Heart left ventricle (tissue), 16 donors: Measurements from ENCODE around the gene TMIE. TPM values are rescaled to one million over a fixed set of nuclear protein-coding genes. Genes with fewer than 3 reads are reported as not detected.

Experiments
- ATAC-seq, 4 donors: fragments of 200-7000 bp; cut with Tn5 transposase; one replicate each; pipeline ENCODE4 v1.9.1; 2020 to 2022; ENCODE audit warnings: moderate library complexity in 4 of 4, mild to moderate bottlenecking in 3 of 4, moderate number of reproducible peaks in 1 of 4
- DNase-seq, 5 donors: peaks; one replicate each; pipeline ENCODE4 v3.0.0-alpha.2; 2020
- H3K27ac ChIP-seq, 12 donors: fragments of 200-600 bp; sonication (generic) in 4 of 12; one replicate each; pipeline versions ENCODE4 v1.5.0 to v1.8.0; 2016 to 2022; ENCODE audit warnings: mild to moderate bottlenecking in 2 of 12
- H3K27me3 ChIP-seq, 9 donors: fragments of 200-600 bp; sonication (generic) in 2 of 9; one replicate each; pipeline versions ENCODE4 v1.5.1 to v1.8.0; 2016 to 2022; ENCODE audit warnings: mild to moderate bottlenecking in 3 of 9
- H3K36me3 ChIP-seq, 9 donors: fragments of 200-600 bp; sonication (generic) in 2 of 9; one replicate each; pipeline versions ENCODE4 v1.5.0 to v1.8.0; 2018 to 2022; ENCODE audit warnings: mild to moderate bottlenecking in 2 of 9
- H3K4me1 ChIP-seq, 12 donors: fragments of 200-600 bp; sonication (generic) in 4 of 12; one replicate each; pipeline versions ENCODE4 v1.5.0 to v1.8.0; 2016 to 2022; ENCODE audit warnings: mild to moderate bottlenecking in 3 of 12
- H3K4me3 ChIP-seq, 12 donors: fragments of 200-600 bp; sonication (generic) in 4 of 12; one replicate each; pipeline versions ENCODE4 v1.5.0 to v1.8.0; 2017 to 2022; ENCODE audit warnings: mild to moderate bottlenecking in 9 of 12, moderate library complexity in 4 of 12
- H3K9me3 ChIP-seq, 12 donors: fragments of 200-600 bp; sonication (generic) in 4 of 12; one replicate each; pipeline versions ENCODE4 v1.5.0 to v1.8.0; 2016 to 2022; ENCODE audit warnings: mild to moderate bottlenecking in 1 of 12
- POLR2A ChIP-seq, 2 donors: fragments of 450-650 bp; IDR thresholded peaks; one replicate each; pipeline ENCODE4 v1.6.1; 2017; ENCODE audit warnings: antibody characterized with exemption in 2 of 2, mild to moderate bottlenecking in 2 of 2, moderate library complexity in 2 of 2
- WGBS, 4 donors: extraction: QIAGEN DNeasy Blood & Tissue Kit in 2 of 4; methylation state at CpG; one replicate each; pipeline versions ENCODE4 v1.1.5 to v1.1.7; 2013 to 2018; 5-methylcytosine and 5-hydroxymethylcytosine counted together
- intact Hi-C, 10 donors: fragments of 100-400 bp; cut with DNase I; formaldehyde crosslinking; loops; one replicate each; pipeline versions ENCODE4 v1.11.1 to v1.14.2; 2022
- polyA plus RNA-seq, 2 donors: library from polyadenylated mRNA; stranded (reverse); fragments of 200-250 nt; gene quantifications; one replicate each; pipeline ENCODE4 v1.2.3, GENCODE V29; 2013
- total RNA-seq, 9 donors: library from RNA; depleted of rRNA in 2 of 9; stranded (reverse); fragments of >200 nt in 2 of 9; fragmentation: NEBNext Ultra II Directional in 3 of 9; extraction: Animal tissue kit (Norgen Biotek cat#: 25700) in 3 of 9; gene quantifications; one replicate each; pipeline versions ENCODE4 v1.1.0 to v1.2.4, GENCODE V29; 2016 to 2023
- TF ChIP-seq, protein P1 (sequence below), 12 donors: fragments of 200-600 bp; sonication (generic) in 4 of 12; IDR thresholded peaks; one replicate each; pipeline versions ENCODE4 v1.5.0 to v1.8.0; 2018 to 2022; ENCODE audit warnings: antibody characterized with exemption in 12 of 12, mild to moderate bottlenecking in 5 of 12
- donor health status: ischemic (EF 13 %, LVEDD 7.1; RV severe dilation, severe dysfunction).
- donor health status: healthy with polysubstance abuse.
- donor health status: DM: no; HTN: yes; CAD: no.
- donor health status: DM: no; HTN: no; CAD: no.
- donor health status: ischemic (EF 25% LVEDD 6.9; RV normal size, moderate dysfunction).
- donor health status: ischemic (EF 25% LVEDD 5.7; RV mildly dilated, moderate dysfunction).
- donor health status: healthy.
- donor health status: DM: yes; HTN: yes; CAD: no.
- donor health status: ischemic (EF 35%, LVEDD 5.7; RV mildly dilated, moderate dysfunction).
- donor health status: nonischemic (EF 11% LVEDD 7.7; RV severe dilation, severe dysfunction).
- donor health status: DM: yes; HTN: yes; CAD: no.
- donor health status: PGD.
- donor health status: ischemic (EF 29% LVEDD 5.4; RV normal size, mild dysfunction).
- donor health status: nonischemic (EF 23%, LVEDD 6.1; RV moderate dilation, normal function).

TMIE gene
- total and polyA plus RNA-seq, 11 donors = 0.46 to 0.95 (median 0.61) TPM; not detected in 1

DNA sequence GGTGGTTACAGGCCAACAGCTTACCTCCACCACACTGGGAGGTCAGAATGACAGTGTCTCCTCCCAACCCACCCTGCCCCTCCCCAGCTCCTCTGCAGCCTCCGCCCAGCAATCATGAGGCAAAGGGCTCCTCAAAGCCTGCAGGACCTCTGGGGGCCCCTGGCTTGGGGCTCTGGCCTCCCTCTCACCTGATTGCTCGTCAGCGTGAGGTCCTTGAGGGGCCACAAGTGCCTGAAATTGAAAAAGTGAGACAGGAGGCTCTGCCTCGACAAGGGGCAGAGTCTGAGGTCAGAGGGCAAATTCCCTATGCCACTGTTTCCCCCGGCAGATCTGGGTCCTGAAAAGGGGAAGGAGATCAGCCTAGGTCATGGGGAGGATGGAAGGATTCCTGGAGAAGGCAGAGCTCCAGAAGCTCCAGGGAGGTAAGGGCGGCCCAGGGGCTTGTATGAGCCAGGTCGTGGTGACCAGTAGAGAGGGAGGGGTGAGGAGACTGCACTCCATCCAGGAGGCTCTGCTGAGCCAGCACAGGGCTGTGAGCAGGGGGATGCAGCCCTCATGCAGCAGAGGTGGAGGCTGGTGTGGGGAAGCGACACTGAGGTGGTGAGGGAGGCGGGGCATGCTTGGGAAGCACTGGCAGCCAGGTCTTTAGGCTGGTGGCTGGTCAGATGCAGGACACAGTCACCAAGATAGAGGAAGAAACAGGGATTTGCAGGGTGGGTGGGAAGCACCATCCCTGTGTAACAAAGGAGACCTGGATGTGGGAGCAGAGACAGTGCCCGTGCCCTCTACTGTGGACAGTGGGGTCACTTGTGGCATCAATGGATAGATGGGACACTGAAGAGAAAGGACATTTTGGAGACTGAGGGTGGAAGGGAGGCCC lies 27.8 kb upstream of the TMIE start:
- peak in 3 of 5 donors; percentile 16 to 37 (median 18) for DNase-seq

DNA sequence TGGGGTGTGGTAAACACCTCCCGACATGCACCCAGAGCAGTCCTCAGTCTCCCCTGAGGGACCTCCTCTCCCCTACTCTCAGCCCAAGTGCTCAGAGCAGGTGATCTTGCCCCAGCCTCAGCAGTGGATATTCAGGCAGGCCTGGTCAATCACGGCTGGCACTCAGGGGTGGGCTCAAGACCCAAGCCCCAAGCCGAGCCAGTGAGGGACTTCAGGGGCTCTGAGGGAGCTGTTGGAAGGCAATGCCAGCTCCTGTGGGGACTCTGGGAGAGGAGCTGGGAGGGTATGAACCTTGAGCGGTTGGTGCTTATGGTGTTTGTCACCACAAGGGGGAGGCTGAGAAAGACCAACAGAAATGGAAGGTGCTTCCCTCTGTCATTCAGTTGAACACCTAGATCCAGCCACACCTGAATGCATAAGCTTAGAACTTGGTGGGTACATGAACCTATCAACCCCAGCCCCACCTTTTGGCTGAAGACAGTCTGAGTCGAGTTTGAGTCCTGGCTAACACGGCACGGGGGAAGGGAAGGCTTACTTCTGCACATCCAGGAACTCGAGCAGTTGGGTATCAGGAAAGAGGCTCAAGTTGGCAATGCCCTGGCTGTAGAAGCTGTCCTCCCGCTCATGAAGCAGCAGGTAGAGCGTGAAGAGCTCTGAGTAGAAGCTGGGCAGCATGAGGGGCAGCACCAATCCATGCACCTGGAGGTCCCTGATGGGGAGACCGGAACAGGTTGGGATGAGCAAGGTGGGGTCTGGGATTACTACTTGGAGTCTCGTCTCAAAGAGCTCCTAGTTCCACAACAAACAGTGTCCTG lies 27.0 kb upstream of the TMIE start:
- H3K36me3 ChIP-seq = peaks cover 0 to 80% (median 39%) of the 10 kb centered on the region in 9 donors
- H3K4me3 ChIP-seq = no peak overlapping the region
- no peaks in the 10 kb centered on the region for H3K27me3 ChIP-seq
- H3K4me1 ChIP-seq = peaks cover 0 to 22% (median 9%) of the 10 kb centered on the region in 12 donors
- no peak overlapping the region for H3K27ac ChIP-seq
- DNase-seq (peak in 3 of 5 donors; percentile 9 to 26 (median 18)), ATAC-seq (no peak)
- TF ChIP-seq POLR2A (IDR thresholded peaks at IDR 0.05) = no peak
- TF ChIP-seq, protein P1, sequence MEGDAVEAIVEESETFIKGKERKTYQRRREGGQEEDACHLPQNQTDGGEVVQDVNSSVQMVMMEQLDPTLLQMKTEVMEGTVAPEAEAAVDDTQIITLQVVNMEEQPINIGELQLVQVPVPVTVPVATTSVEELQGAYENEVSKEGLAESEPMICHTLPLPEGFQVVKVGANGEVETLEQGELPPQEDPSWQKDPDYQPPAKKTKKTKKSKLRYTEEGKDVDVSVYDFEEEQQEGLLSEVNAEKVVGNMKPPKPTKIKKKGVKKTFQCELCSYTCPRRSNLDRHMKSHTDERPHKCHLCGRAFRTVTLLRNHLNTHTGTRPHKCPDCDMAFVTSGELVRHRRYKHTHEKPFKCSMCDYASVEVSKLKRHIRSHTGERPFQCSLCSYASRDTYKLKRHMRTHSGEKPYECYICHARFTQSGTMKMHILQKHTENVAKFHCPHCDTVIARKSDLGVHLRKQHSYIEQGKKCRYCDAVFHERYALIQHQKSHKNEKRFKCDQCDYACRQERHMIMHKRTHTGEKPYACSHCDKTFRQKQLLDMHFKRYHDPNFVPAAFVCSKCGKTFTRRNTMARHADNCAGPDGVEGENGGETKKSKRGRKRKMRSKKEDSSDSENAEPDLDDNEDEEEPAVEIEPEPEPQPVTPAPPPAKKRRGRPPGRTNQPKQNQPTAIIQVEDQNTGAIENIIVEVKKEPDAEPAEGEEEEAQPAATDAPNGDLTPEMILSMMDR (IDR thresholded peaks at IDR 0.05) = no peak
- intact Hi-C loops = no loop called here
- 93 to 97% (median 95%) methylated on average over 10 to 12 of the region's 12 CpGs for WGBS, 4 donors
- no peaks in the 10 kb centered on the region for H3K9me3 ChIP-seq

More for the DNA sequence above, 27.8 kb upstream of the TMIE start:
- H3K9me3 ChIP-seq = no peaks in the 10 kb centered on the region
- H3K36me3 ChIP-seq = peaks cover 0 to 72% (median 36%) of the 10 kb centered on the region in 9 donors
- WGBS, 4 donors = 93 to 95% (median 94%) methylated on average over 10 of the region's 10 CpGs
- TF ChIP-seq POLR2A (IDR thresholded peaks at IDR 0.05) = no peak
- TF ChIP-seq, protein P1 (IDR thresholded peaks at IDR 0.05) = no peak
- H3K4me1 ChIP-seq = peaks cover 0 to 23% (median 9%) of the 10 kb centered on the region in 12 donors
- H3K27me3 ChIP-seq = no peaks in the 10 kb centered on the region
- no peak overlapping the region for H3K4me3 ChIP-seq
- ATAC-seq = no peak
- H3K27ac ChIP-seq = no peak overlapping the region
- intact Hi-C loops = no loop called here

DNA sequence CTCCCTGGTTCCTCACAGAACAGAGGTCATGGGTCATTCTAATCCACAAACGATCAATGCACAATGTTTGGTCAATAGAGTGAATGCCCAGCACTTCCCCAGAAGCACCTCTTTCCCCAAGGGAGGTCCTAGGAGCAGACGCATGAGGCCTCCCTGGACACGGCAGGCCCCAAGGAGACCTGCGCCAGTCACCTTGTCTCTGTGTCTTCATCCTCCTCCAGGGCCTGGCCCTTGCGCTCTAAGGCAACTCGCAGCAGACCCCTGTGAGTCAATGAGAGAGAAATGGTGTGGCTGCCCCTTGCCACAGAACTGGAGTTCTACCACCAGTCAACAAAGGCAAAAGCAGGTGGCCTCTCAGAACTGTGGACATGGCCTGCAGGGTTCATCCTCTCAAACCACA lies 25.8 kb upstream of the TMIE start:
- Histone ChIP-seq H3K27ac (no peak overlapping the region), H3K9me3 (no peaks in the 10 kb centered on the region), H3K27me3 (no peaks in the 10 kb centered on the region), H3K36me3 (peaks cover 0 to 86% (median 43%) of the 10 kb centered on the region in 9 donors), H3K4me3 (no peak overlapping the region), H3K4me1 (peaks cover 0 to 25% (median 9%) of the 10 kb centered on the region in 12 donors)
- ATAC-seq = no peak
- TF ChIP-seq POLR2A (IDR thresholded peaks at IDR 0.05) = no peak
- TF ChIP-seq, protein P1 (IDR thresholded peaks at IDR 0.05) = no peak
- 94 to 96% (median 95%) methylated on average over 3 to 6 of the region's 6 CpGs for WGBS, 4 donors
- intact Hi-C loops = no loop called here
- DNase-seq = peak in 3 of 5 donors; percentile 6 to 33 (median 17)
